LNCaP clone FGC (cell line): ENCODE data around the gene PDCD1.

Source experiments
- DNase-seq: peaks from one replicate; pipeline ENCODE4 v3.0.0-alpha.2; 2011; ENCODE audit warnings: low read depth
- H3K4me3 ChIP-seq: 2 replicates; pipeline ENCODE4 v1.5.1; 2011; ENCODE audit warnings: mild to moderate bottlenecking, low read depth, low read length, control low read depth
- TF ChIP-seq, protein P1 (sequence below): IDR thresholded peaks from 2 replicates; pipeline ENCODE4 v1.5.1; 2012; ENCODE audit warnings: mild to moderate bottlenecking; ENCODE audit not compliant: control insufficient read depth, insufficient read depth; ENCODE audit errors: extremely low read depth

PDCD1 gene

GRCh38 chr2:241888641-241889040 lies 29.9 kb upstream of the PDCD1 start:
- H3K4me3 ChIP-seq = no peak overlapping the region
- TF ChIP-seq, protein P1, sequence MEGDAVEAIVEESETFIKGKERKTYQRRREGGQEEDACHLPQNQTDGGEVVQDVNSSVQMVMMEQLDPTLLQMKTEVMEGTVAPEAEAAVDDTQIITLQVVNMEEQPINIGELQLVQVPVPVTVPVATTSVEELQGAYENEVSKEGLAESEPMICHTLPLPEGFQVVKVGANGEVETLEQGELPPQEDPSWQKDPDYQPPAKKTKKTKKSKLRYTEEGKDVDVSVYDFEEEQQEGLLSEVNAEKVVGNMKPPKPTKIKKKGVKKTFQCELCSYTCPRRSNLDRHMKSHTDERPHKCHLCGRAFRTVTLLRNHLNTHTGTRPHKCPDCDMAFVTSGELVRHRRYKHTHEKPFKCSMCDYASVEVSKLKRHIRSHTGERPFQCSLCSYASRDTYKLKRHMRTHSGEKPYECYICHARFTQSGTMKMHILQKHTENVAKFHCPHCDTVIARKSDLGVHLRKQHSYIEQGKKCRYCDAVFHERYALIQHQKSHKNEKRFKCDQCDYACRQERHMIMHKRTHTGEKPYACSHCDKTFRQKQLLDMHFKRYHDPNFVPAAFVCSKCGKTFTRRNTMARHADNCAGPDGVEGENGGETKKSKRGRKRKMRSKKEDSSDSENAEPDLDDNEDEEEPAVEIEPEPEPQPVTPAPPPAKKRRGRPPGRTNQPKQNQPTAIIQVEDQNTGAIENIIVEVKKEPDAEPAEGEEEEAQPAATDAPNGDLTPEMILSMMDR = no peak
- DNase-seq = no peak

- no peak for DNase-seq
Measured at GRCh38 chr2:241887806-241888522, 29.3 kb upstream of the PDCD1 start.

DNA sequence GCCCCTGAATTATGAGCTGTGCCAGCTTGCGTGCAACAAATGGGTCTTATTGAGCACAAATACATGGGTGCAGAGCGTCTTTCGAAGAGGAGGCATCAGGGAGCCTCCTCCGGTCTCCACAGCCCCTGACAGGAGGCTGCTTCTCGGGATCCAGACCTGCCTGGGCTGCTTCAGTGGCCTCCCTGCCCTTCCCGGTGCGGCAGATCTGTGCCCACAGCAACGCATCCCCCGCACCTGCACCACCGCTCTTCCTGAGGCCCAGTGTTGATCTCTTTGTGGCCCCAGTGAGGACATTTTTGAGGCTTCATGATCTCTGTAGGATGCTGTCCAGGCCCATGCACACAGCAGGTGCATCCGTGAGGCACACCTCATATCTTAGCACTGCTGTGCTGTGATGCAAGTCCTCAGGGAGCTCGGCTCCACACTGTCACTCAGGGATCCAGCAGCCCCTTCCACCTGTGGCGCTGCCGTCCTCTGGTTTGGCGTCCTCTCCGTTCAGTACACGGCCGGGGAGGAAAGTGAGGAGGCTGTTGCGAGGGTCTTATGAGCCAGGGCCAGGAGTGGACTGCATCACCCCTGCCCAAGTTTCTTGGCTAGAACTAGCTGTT lies 28.2 kb upstream of the PDCD1 start:
- TF ChIP-seq, protein P1 = no peak
- DNase-seq = no peak
- H3K4me3 ChIP-seq = no peak overlapping the region

More at GRCh38 chr2:241887806-241888522, 29.3 kb upstream of the PDCD1 start:
- no peak overlapping the region for H3K4me3 ChIP-seq
- TF ChIP-seq, protein P1 = no peak

DNA sequence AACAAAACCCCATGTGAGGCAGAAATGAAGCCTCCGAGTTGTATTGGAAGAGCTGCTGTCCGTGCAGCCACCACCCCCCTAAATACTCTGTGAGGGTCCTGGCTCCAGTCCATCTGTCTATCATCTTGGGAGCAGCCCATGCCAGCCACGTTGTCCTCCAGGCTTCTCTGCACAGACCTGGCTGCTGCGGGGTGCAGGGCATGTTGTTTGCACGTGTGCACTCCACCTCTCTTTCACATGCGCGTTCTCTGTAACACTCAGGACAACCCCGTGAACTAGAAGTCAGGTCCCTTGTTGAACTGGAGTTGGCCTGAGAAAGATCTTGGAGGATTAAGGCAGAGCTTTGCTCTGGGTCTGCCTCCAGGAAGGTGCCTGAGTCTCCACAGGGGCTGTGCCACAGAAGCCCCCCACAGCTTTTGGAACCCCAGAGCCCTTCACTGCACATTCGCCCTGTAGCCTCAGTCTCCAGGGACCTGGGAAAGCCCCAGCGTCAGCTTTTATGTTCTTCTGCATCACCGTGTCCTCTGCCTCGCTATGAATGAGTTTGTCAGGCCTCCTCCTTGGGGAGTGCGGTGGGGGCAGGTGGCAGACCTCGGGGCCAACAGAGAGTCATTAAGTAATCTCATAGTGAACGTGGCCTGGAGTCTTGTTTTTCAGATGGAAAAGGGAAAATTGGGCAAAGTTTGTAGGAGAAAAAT lies 27.4 kb upstream of the PDCD1 start:
- DNase-seq = no peak
- no peak overlapping the region for H3K4me3 ChIP-seq
- TF ChIP-seq, protein P1 = no peak

- H3K4me3 ChIP-seq = no peak overlapping the region
- TF ChIP-seq, protein P1 = no peak
- DNase-seq = no peak
Measured at GRCh38 chr2:241885291-241885945, 26.7 kb upstream of the PDCD1 start.

GRCh38 chr2:241884951-241885290 lies 26.2 kb upstream of the PDCD1 start:
- TF ChIP-seq, protein P1 = no peak
- H3K4me3 ChIP-seq = no peak overlapping the region
- no peak for DNase-seq
